Neutrophil (primary cell): ENCODE results near the gene VDR.

Experiments
- H3K27ac ChIP-seq: fragments of 200-600 bp; sonication (generic); 2 replicates; pipeline ENCODE4 v1.5.1; 2016; ENCODE audit warnings: mild to moderate bottlenecking, moderate library complexity
- H3K27me3 ChIP-seq: fragments of 200-600 bp; sonication (generic); 2 replicates; pipeline ENCODE4 v1.6.0; 2016; ENCODE audit warnings: mild to moderate bottlenecking
- H3K36me3 ChIP-seq: fragments of 200-600 bp; sonication (generic); 2 replicates; pipeline ENCODE4 v1.5.1; 2017
- H3K4me1 ChIP-seq, 2 experiments: fragments of 200-600 bp in 1 of 2; sonication (generic) in 1 of 2; 1 replicate in 1 of 2; 2 replicates in 1 of 2; pipeline versions ENCODE4 v1.5.1 to v1.6.1; 2013 to 2016; ENCODE audit warnings: low read depth in 1 of 2, low read length in 1 of 2, mild to moderate bottlenecking in 1 of 2, moderate library complexity in 1 of 2; ENCODE audit not compliant: control insufficient read depth in 1 of 2, insufficient read depth in 1 of 2
- H3K4me3 ChIP-seq, 2 experiments: fragments of 200-600 bp in 1 of 2; sonication (generic) in 1 of 2; 1 replicate in 1 of 2; 2 replicates in 1 of 2; pipeline ENCODE4 v1.5.1; 2013 to 2016; ENCODE audit warnings: low read depth in 1 of 2, low read length in 1 of 2, mild to moderate bottlenecking in 1 of 2, moderate library complexity in 1 of 2
- H3K9me3 ChIP-seq: fragments of 200-600 bp; sonication (generic); 2 replicates; pipeline ENCODE4 v1.5.1; 2016
- TF ChIP-seq, protein P1 (sequence below): fragments of 200-600 bp; sonication (generic); IDR thresholded peaks from 2 replicates; pipeline ENCODE4 v1.5.1; 2016; ENCODE audit warnings: antibody characterized with exemption

The VDR gene

GRCh38 chr12:47881051-47881450, 23.7 kb downstream of the VDR start:
- peaks cover 27 to 30% of the 10 kb centered on the region in 2 experiments for H3K4me1 ChIP-seq
- no peaks in the 10 kb centered on the region for H3K9me3 ChIP-seq
- no peaks in the 10 kb centered on the region for H3K27me3 ChIP-seq
- TF ChIP-seq, protein P1, sequence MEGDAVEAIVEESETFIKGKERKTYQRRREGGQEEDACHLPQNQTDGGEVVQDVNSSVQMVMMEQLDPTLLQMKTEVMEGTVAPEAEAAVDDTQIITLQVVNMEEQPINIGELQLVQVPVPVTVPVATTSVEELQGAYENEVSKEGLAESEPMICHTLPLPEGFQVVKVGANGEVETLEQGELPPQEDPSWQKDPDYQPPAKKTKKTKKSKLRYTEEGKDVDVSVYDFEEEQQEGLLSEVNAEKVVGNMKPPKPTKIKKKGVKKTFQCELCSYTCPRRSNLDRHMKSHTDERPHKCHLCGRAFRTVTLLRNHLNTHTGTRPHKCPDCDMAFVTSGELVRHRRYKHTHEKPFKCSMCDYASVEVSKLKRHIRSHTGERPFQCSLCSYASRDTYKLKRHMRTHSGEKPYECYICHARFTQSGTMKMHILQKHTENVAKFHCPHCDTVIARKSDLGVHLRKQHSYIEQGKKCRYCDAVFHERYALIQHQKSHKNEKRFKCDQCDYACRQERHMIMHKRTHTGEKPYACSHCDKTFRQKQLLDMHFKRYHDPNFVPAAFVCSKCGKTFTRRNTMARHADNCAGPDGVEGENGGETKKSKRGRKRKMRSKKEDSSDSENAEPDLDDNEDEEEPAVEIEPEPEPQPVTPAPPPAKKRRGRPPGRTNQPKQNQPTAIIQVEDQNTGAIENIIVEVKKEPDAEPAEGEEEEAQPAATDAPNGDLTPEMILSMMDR: no peak
- no peak overlapping the region for H3K4me3 ChIP-seq
- H3K27ac ChIP-seq: no peak overlapping the region
- H3K36me3 ChIP-seq: peaks cover 33% of the 10 kb centered on the region

- no peaks in the 10 kb centered on the region for H3K9me3 ChIP-seq
- peaks cover 27 to 30% of the 10 kb centered on the region in 2 experiments for H3K4me1 ChIP-seq
- H3K27ac ChIP-seq: no peak overlapping the region
- no peaks in the 10 kb centered on the region for H3K27me3 ChIP-seq
- no peak overlapping the region for H3K4me3 ChIP-seq
- H3K36me3 ChIP-seq: peaks cover 48% of the 10 kb centered on the region
- TF ChIP-seq, protein P1: no peak
These were observed 25.8 kb downstream of the VDR start for GRCh38 chr12:47878918-47879481.

GRCh38 chr12:47878293-47878917, 26.4 kb downstream of the VDR start:
- peaks cover 54% of the 10 kb centered on the region for H3K36me3 ChIP-seq
- H3K4me1 ChIP-seq: peaks cover 24 to 25% of the 10 kb centered on the region in 2 experiments
- H3K27me3 ChIP-seq: no peaks in the 10 kb centered on the region
- no peaks in the 10 kb centered on the region for H3K9me3 ChIP-seq
- H3K27ac ChIP-seq: no peak overlapping the region
- H3K4me3 ChIP-seq: no peak overlapping the region
- TF ChIP-seq, protein P1: no peak

DNA sequence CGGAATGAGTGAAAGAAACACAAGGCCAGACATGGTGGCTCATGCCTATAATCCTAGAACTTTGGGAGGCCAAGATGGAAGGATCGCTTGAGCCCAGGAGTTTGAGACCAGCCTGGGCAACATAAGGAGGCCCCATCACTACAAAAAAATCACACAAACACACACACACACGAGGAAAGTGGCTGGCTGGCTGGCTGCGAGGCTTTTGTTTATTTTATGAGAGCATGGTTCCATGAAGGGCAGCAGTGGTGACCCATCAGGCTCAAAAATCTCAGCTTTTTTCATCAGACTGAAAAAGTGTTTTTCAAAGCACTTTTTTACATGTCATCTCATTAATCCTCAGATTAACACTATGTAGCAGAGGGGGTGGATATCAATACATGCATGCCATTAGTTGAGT, 27.7 kb downstream of the VDR start:
- Histone ChIP-seq H3K4me3 (no peak overlapping the region), H3K9me3 (no peaks in the 10 kb centered on the region), H3K36me3 (peaks cover 54% of the 10 kb centered on the region), H3K4me1 (peaks cover 11 to 12% of the 10 kb centered on the region in 2 experiments), H3K27ac (no peak overlapping the region), H3K27me3 (no peaks in the 10 kb centered on the region)
- TF ChIP-seq, protein P1: no peak

GRCh38 chr12:47876440-47876960, 28.3 kb downstream of the VDR start:
- Histone ChIP-seq H3K27ac (no peak overlapping the region), H3K4me3 (no peak overlapping the region), H3K36me3 (peaks cover 54% of the 10 kb centered on the region), H3K9me3 (no peaks in the 10 kb centered on the region), H3K4me1 (peaks cover 5 to 6% of the 10 kb centered on the region in 2 experiments), H3K27me3 (no peaks in the 10 kb centered on the region)
- TF ChIP-seq, protein P1: no peak
